ENCODE results near the gene NIP7.

The NIP7 gene

GRCh38 chr16:69310653-69311532 is 28.7 kb upstream of the NIP7 start, which contains the start of gene VPS4A:
Gene VPS4A (plus strand): TSS chr16:69311350. CDS start chr16:69311512, 162 bp downstream.
- H3K27ac ChIP-seq, result peak within 1 kb of the TSS; percentile 67
- peaks cover 28% of the 10 kb centered on the region for H3K4me1 ChIP-seq (ENCODE audit: low read depth, poor library complexity, severe bottlenecking)
- peak within 1 kb of the TSS; percentile 78 for H3K9ac ChIP-seq
- no peaks in the 10 kb centered on the region for H4K20me1 ChIP-seq (ENCODE audit: insufficient read depth)
- no peak within 1 kb of the TSS for H3K4me3 ChIP-seq (IDR thresholded peaks at IDR 0.05; ENCODE audit: insufficient read depth, low read depth, low read length)
- TF ChIP-seq CTCF (conservative IDR thresholded peaks at IDR 0.05; ENCODE audit: low read depth, low read length), result peak; percentile 48
- H3K4me2 ChIP-seq, result peak within 1 kb of the TSS; percentile 58
- H3K36me3 ChIP-seq (ENCODE audit: insufficient read depth), result no peaks in the 10 kb centered on the region
- H3K27me3 ChIP-seq (ENCODE audit: insufficient read depth, low read depth), result no peaks in the 10 kb centered on the region
- H3K79me2 ChIP-seq (ENCODE audit: insufficient read depth, low read depth), result peaks cover 35% of the 10 kb centered on the region
- H2AFZ ChIP-seq (ENCODE audit: low read depth), result peak within 1 kb of the TSS; percentile 64

GRCh38 chr16:69311533-69312387 is 27.8 kb upstream of the NIP7 start:
- Histone ChIP-seq H2AFZ (ENCODE audit: low read depth) (peak overlapping the region; percentile 57; the same call in 1 of the 2 replicates), H3K4me2 (peak overlapping the region; percentile 58), H3K4me3 (IDR thresholded peaks at IDR 0.05; ENCODE audit: insufficient read depth, low read depth, low read length) (no peak overlapping the region), H3K9ac (peak overlapping the region; percentile 78), H4K20me1 (ENCODE audit: insufficient read depth) (no peaks in the 10 kb centered on the region), H3K27me3 (ENCODE audit: insufficient read depth, low read depth) (no peaks in the 10 kb centered on the region), H3K27ac (peak overlapping the region; percentile 67), H3K36me3 (ENCODE audit: insufficient read depth) (no peaks in the 10 kb centered on the region), H3K79me2 (ENCODE audit: insufficient read depth, low read depth) (peaks cover 35% of the 10 kb centered on the region), H3K4me1 (ENCODE audit: low read depth, poor library complexity, severe bottlenecking) (peaks cover 23% of the 10 kb centered on the region)
- no peak for TF ChIP-seq CTCF (conservative IDR thresholded peaks at IDR 0.05; ENCODE audit: low read depth, low read length)

DNA sequence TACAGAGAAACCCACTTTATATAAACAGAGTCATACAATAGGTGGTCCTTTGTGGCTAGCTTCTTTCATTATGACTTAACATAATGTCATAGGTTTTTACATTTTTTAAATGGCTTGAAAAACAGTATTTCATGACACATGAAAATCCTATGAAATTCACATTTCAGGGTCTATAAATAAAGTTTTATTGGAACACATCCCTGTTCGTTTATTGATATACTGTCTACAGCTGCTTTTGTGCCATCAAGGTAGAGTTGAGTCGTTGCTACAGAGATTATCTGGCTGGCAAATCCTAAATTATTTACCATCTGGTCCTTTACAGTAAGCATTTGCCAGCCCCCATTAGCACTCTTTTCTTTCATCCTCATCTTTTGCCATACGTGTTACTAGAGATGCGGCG is 26.1 kb upstream of the NIP7 start:
- Histone ChIP-seq H3K4me3 (IDR thresholded peaks at IDR 0.05; ENCODE audit: insufficient read depth, low read depth, low read length) (no peak overlapping the region), H3K4me2 (no peak overlapping the region), H3K79me2 (ENCODE audit: insufficient read depth, low read depth) (peaks cover 35% of the 10 kb centered on the region), H2AFZ (ENCODE audit: low read depth) (no peak overlapping the region), H3K9ac (no peak overlapping the region), H3K27me3 (ENCODE audit: insufficient read depth, low read depth) (no peaks in the 10 kb centered on the region), H3K4me1 (ENCODE audit: low read depth, poor library complexity, severe bottlenecking) (peaks cover 23% of the 10 kb centered on the region), H4K20me1 (ENCODE audit: insufficient read depth) (no peaks in the 10 kb centered on the region), H3K27ac (no peak overlapping the region), H3K36me3 (ENCODE audit: insufficient read depth) (no peaks in the 10 kb centered on the region; the same call in 1 of the 2 replicates)
- TF ChIP-seq CTCF (conservative IDR thresholded peaks at IDR 0.05; ENCODE audit: low read depth, low read length), result no peak

DNA sequence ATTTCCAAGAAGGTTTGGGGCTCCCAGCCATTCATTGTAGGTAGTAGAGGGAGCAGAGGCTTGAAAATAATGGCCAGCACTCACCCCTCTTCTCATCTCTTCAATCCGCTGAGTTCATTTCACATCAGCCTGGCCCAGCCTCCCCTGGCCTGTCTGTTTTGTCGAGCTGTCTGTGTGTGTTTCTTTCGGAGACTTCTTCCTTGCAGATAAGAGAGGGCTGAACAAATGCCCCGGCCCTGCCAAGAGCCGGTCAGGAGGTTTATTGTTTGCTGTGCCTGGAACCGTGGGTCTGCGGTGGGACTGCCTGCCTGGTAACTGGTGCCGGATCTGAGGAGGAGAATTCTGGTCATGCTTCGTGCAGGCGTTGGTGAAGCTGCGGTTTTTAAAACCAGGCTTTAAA is 25.0 kb upstream of the NIP7 start:
- H3K9ac ChIP-seq, result no peak overlapping the region
- H3K27ac ChIP-seq, result no peak overlapping the region
- no peaks in the 10 kb centered on the region; the same call in 1 of the 2 replicates for H3K36me3 ChIP-seq (ENCODE audit: insufficient read depth)
- no peaks in the 10 kb centered on the region for H3K27me3 ChIP-seq (ENCODE audit: insufficient read depth, low read depth)
- no peak for TF ChIP-seq CTCF (conservative IDR thresholded peaks at IDR 0.05; ENCODE audit: low read depth, low read length)
- H2AFZ ChIP-seq (ENCODE audit: low read depth), result no peak overlapping the region
- H3K4me1 ChIP-seq (ENCODE audit: low read depth, poor library complexity, severe bottlenecking), result peaks cover 23% of the 10 kb centered on the region
- no peak overlapping the region for H3K4me2 ChIP-seq
- H3K79me2 ChIP-seq (ENCODE audit: insufficient read depth, low read depth), result peaks cover 35% of the 10 kb centered on the region
- no peak overlapping the region for H3K4me3 ChIP-seq (IDR thresholded peaks at IDR 0.05; ENCODE audit: insufficient read depth, low read depth, low read length)
- no peaks in the 10 kb centered on the region for H4K20me1 ChIP-seq (ENCODE audit: insufficient read depth)

Data from KMS-11 (cell line).